Upper lobe of left lung (tissue), 6 donors: ENCODE data around the gene PTK6. TPM values are rescaled to one million over a fixed set of nuclear protein-coding genes. Genes with fewer than 3 reads are reported as not detected.

Experiments used
- ATAC-seq, 2 donors: fragments of 200-7000 bp; cut with Tn5 transposase; one replicate each; pipeline ENCODE4 v1.9.1; 2022; ENCODE audit warnings: mild to moderate bottlenecking in 2 of 2, moderate library complexity in 2 of 2; ENCODE audit not compliant: low FRiP score in 2 of 2
- DNase-seq, 2 donors: peaks; one replicate each; pipeline ENCODE4 v3.0.0-alpha.2; 2019 to 2020
- H3K27ac ChIP-seq, 4 donors: fragments of 200-600 bp; sonication (generic); one replicate each; pipeline ENCODE4 v1.5.1; 2016 to 2019
- H3K27me3 ChIP-seq, 4 donors: fragments of 200-600 bp; sonication (generic); one replicate each; pipeline ENCODE4 v1.5.1; 2017 to 2019
- H3K36me3 ChIP-seq, 4 donors: fragments of 200-600 bp; sonication (generic); one replicate each; pipeline ENCODE4 v1.5.1; 2016 to 2019
- H3K4me1 ChIP-seq, 4 donors: fragments of 200-600 bp; sonication (generic); one replicate each; pipeline ENCODE4 v1.5.1; 2018 to 2019
- H3K4me3 ChIP-seq, 4 donors: fragments of 200-600 bp; sonication (generic); one replicate each; pipeline ENCODE4 v1.5.1; 2017 to 2019; ENCODE audit warnings: mild to moderate bottlenecking in 2 of 4, moderate library complexity in 1 of 4
- H3K9me3 ChIP-seq, 4 donors: fragments of 200-600 bp; sonication (generic); one replicate each; pipeline ENCODE4 v1.5.1; 2018 to 2019
- CTCF ChIP-seq, 6 experiments: fragments of 450-650 bp in 4 of 6; fragments of 200-600 bp in 2 of 6; sonication (generic) in 2 of 6; IDR thresholded peaks; one replicate each; pipeline ENCODE4 v1.5.1; 2016 to 2019; ENCODE audit warnings: antibody characterized with exemption in 6 of 6
- EP300 ChIP-seq, 4 donors: sonication (generic); formaldehyde crosslinking; IDR thresholded peaks; one replicate each; pipeline ENCODE4 v1.5.1; 2017; ENCODE audit warnings: antibody characterized with exemption in 4 of 4, control low read depth in 2 of 4
- POLR2A ChIP-seq, 4 donors: fragments of 450-650 bp; IDR thresholded peaks; one replicate each; pipeline ENCODE4 v1.5.1; 2016 to 2017; ENCODE audit warnings: antibody characterized with exemption in 4 of 4, mild to moderate bottlenecking in 2 of 4
- POLR2AphosphoS5 ChIP-seq, 2 donors: sonication (generic); formaldehyde crosslinking; IDR thresholded peaks; one replicate each; pipeline ENCODE4 v1.5.1; 2017; ENCODE audit warnings: antibody characterized with exemption in 2 of 2
- WGBS, 2 donors: methylation state at CpG; one replicate each; pipeline ENCODE4 v1.1.5; 2017 to 2018; 5-methylcytosine and 5-hydroxymethylcytosine counted together
- total RNA-seq, 6 donors: library from RNA; depleted of rRNA in 4 of 6; stranded (reverse); fragments of >200 nt in 4 of 6; gene quantifications; one replicate each; pipeline versions ENCODE4 v1.1.0 to v1.2.1, GENCODE V29; 2016 to 2021
- donor health status: DM: no; HTN: no; CAD: no; lungs with moderate emphysema.
- donor health status: DM: no; HTN: yes; CAD: no; lungs with severe emphysema.

PTK6 gene
- total RNA-seq, 6 donors from 2014 or later = 3.3 to 9.8 (median 6.0) TPM

GRCh38 chr20:63568986-63569949, 32.1 kb upstream of the PTK6 start:
- H3K36me3 ChIP-seq = peaks cover 4 to 51% (median 29%) of the 10 kb centered on the region in 4 donors
- H3K9me3 ChIP-seq = no peaks in the 10 kb centered on the region
- peak in 1 of 2 donors; percentile 83 for DNase-seq
- WGBS, 2 donors = 89 to 91% methylated on average over 9 to 45 of the region's 46 CpGs
- no peak for ATAC-seq
- peak overlapping the region in 1 of 4 donors; percentile 74 for H3K27ac ChIP-seq
- H3K4me1 ChIP-seq = peaks cover 10 to 44% (median 30%) of the 10 kb centered on the region in 4 donors
- no peaks in the 10 kb centered on the region for H3K27me3 ChIP-seq
- H3K4me3 ChIP-seq = no peak overlapping the region
- TF ChIP-seq POLR2A (IDR thresholded peaks at IDR 0.05) (no peak), EP300 (IDR thresholded peaks at IDR 0.05) (no peak), POLR2AphosphoS5 (IDR thresholded peaks at IDR 0.05) (no peak), CTCF (IDR thresholded peaks at IDR 0.05) (no peak)

- ATAC-seq (peak; percentile 8 to 17), DNase-seq (peak in 1 of 2 donors; percentile 86)
- Histone ChIP-seq H3K4me1 (peaks cover 8 to 41% (median 27%) of the 10 kb centered on the region in 4 donors), H3K36me3 (peaks cover 12 to 60% (median 37%) of the 10 kb centered on the region in 4 donors), H3K27ac (peak overlapping the region; percentile 10 to 80 (median 66)), H3K27me3 (no peaks in the 10 kb centered on the region), H3K4me3 (peak overlapping the region in 2 of 4 donors; percentile 9 to 22), H3K9me3 (no peaks in the 10 kb centered on the region)
- 79 to 91% methylated on average over 17 to 30 of the region's 43 CpGs for WGBS, 2 donors
- no peak for TF ChIP-seq CTCF (IDR thresholded peaks at IDR 0.05)
These were observed 31.2 kb upstream of the PTK6 start for GRCh38 chr20:63568170-63568981.

- Histone ChIP-seq H3K36me3 (peaks cover 19 to 65% (median 42%) of the 10 kb centered on the region in 4 donors), H3K4me1 (peaks cover 0 to 33% (median 20%) of the 10 kb centered on the region in 4 donors), H3K9me3 (no peaks in the 10 kb centered on the region), H3K27me3 (no peaks in the 10 kb centered on the region), H3K27ac (peak overlapping the region; percentile 10 to 80 (median 66)), H3K4me3 (peak overlapping the region in 2 of 4 donors; percentile 9 to 22)
- ATAC-seq = peak; percentile 61 to 67
- DNase-seq = peak; percentile 75 to 90
- TF ChIP-seq POLR2AphosphoS5 (IDR thresholded peaks at IDR 0.05) (no peak), POLR2A (IDR thresholded peaks at IDR 0.05) (no peak), EP300 (IDR thresholded peaks at IDR 0.05) (no peak), CTCF (IDR thresholded peaks at IDR 0.05) (peak in 2 of 6 experiments; percentile 11 to 34)
- WGBS, 2 donors = 66 to 83% methylated on average over 25 to 35 of the region's 37 CpGs
These were observed 30.4 kb upstream of the PTK6 start for GRCh38 chr20:63567386-63568169.

GRCh38 chr20:63567136-63567385, 29.9 kb upstream of the PTK6 start:
- no peak overlapping the region for H3K4me3 ChIP-seq

More at GRCh38 chr20:63567136-63567385, 29.9 kb upstream of the PTK6 start:
- ATAC-seq (peak; percentile 1 to 3), DNase-seq (no peak)
- H3K27me3 ChIP-seq = no peaks in the 10 kb centered on the region
- H3K9me3 ChIP-seq = no peaks in the 10 kb centered on the region
- H3K4me1 ChIP-seq = peaks cover 0 to 29% (median 17%) of the 10 kb centered on the region in 4 donors
- H3K27ac ChIP-seq = peak overlapping the region in 2 of 4 donors; percentile 74 to 80
- WGBS, 2 donors = 58 to 93% methylated on average over 7 to 21 of the region's 22 CpGs
- peaks cover 25 to 65% (median 45%) of the 10 kb centered on the region in 4 donors for H3K36me3 ChIP-seq
- TF ChIP-seq POLR2AphosphoS5 (IDR thresholded peaks at IDR 0.05) (no peak), POLR2A (IDR thresholded peaks at IDR 0.05) (no peak), EP300 (IDR thresholded peaks at IDR 0.05) (no peak), CTCF (IDR thresholded peaks at IDR 0.05) (no peak)
